B cell (primary cell): ENCODE data around the gene CKAP2L. TPM values are rescaled to one million over a fixed set of nuclear protein-coding genes. Genes with fewer than 3 reads are reported as not detected.

Experiments
- ATAC-seq: fragments of 200-7000 bp; cut with Tn5 transposase; one replicate; pipeline ENCODE4 v1.10.0; 2021; ENCODE audit warnings: low read depth, mild to moderate bottlenecking, moderate number of reproducible peaks, moderate library complexity
- CTCF ChIA-PET: fragments of 350-600 bp; sonication (Branson Sonifier 250); formaldehyde crosslinking; loops from one replicate; lab custom pipeline; 2021; ENCODE audit warnings: antibody characterized with exemption, inconsistent platforms; lab: Charles Lee
- POLR2A ChIA-PET: fragments of 350-600 bp; sonication (Branson Sonifier 250); formaldehyde crosslinking; loops from one replicate; lab custom pipeline; 2021; ENCODE audit warnings: antibody characterized with exemption; lab: Charles Lee
- DNase-seq: peaks from one replicate; pipeline ENCODE4 v3.0.0; 2013
- H2AFZ ChIP-seq: 2 replicates; pipeline ENCODE4 v1.6.1; 2012; ENCODE audit warnings: mild to moderate bottlenecking, low read depth, low read length; ENCODE audit not compliant: insufficient read depth, poor library complexity, severe bottlenecking
- H3K27ac ChIP-seq, 2 donors: 1 replicate in 1 of 2; 2 replicates in 1 of 2; pipeline ENCODE4 v1.5.1; 2012 to 2013; ENCODE audit warnings: low read length in 2 of 2, mild to moderate bottlenecking in 2 of 2, moderate library complexity in 1 of 2
- H3K27me3 ChIP-seq, 4 experiments: fragments of 200-600 bp in 1 of 4; sonication (generic) in 1 of 4; replicated peaks in 1 of 4; 1 replicate in 2 of 4; 2 replicates in 2 of 4; pipeline versions ENCODE4 v1.6.1 to v1.7.0; 2013 to 2016; ENCODE audit warnings: low read length in 3 of 4, mild to moderate bottlenecking in 2 of 4, mixed read lengths in 1 of 4, moderate library complexity in 1 of 4; ENCODE audit not compliant: insufficient read depth in 4 of 4, control insufficient read depth in 3 of 4; ENCODE audit errors: control extremely low read depth in 1 of 4
- H3K36me3 ChIP-seq, 2 experiments: replicated peaks in 1 of 2; 1 replicate in 1 of 2; 2 replicates in 1 of 2; pipeline versions ENCODE4 v1.6.1 to v1.7.1; 2013; ENCODE audit warnings: low read length in 1 of 2; ENCODE audit not compliant: insufficient read depth in 2 of 2, control insufficient read depth in 1 of 2; ENCODE audit errors: control extremely low read depth in 1 of 2, extremely low read depth in 1 of 2
- H3K4me1 ChIP-seq, 2 donors: fragments of 200-600 bp in 1 of 2; sonication (generic) in 1 of 2; 1 replicate in 1 of 2; 2 replicates in 1 of 2; pipeline versions ENCODE4 v1.5.1 to v1.6.1; 2013 to 2017; ENCODE audit warnings: low read length in 2 of 2; ENCODE audit not compliant: control insufficient read depth in 2 of 2, insufficient read depth in 2 of 2
- H3K4me2 ChIP-seq: replicated peaks from 2 replicates; pipeline ENCODE3; 2012; ENCODE audit warnings: mild to moderate bottlenecking, low read depth, low read length; ENCODE audit not compliant: poor library complexity, severe bottlenecking
- H3K4me3 ChIP-seq, 5 experiments: fragments of 200-600 bp in 1 of 5; sonication (generic) in 1 of 5; 1 replicate in 3 of 5; 2 replicates in 2 of 5; pipeline versions ENCODE4 v1.5.1 to v1.7.0; 2011 to 2016; ENCODE audit warnings: low read length in 4 of 5, mild to moderate bottlenecking in 4 of 5, low read depth in 2 of 5, control low read depth in 1 of 5, moderate library complexity in 1 of 5; ENCODE audit not compliant: insufficient read depth in 1 of 5; ENCODE audit errors: control extremely low read depth in 1 of 5, extremely low read depth in 1 of 5
- H3K79me2 ChIP-seq: fragments of 200-600 bp; sonication (generic); one replicate; pipeline ENCODE4 v1.6.0; 2016; ENCODE audit warnings: low read length; ENCODE audit not compliant: control insufficient read depth, insufficient read depth
- H3K9ac ChIP-seq: fragments of 200-600 bp; sonication (generic); 2 replicates; pipeline ENCODE4 v1.6.1; 2017; ENCODE audit warnings: mild to moderate bottlenecking, low read length, moderate library complexity
- H3K9me3 ChIP-seq, 3 donors: one replicate each; pipeline versions ENCODE4 v1.6.1 to v1.7.1; 2013; ENCODE audit warnings: low read length in 2 of 3; ENCODE audit not compliant: control insufficient read depth in 2 of 3, insufficient read depth in 1 of 3; ENCODE audit errors: control extremely low read depth in 1 of 3
- H4K20me1 ChIP-seq: 2 replicates; pipeline ENCODE4 v1.6.0; 2012; ENCODE audit warnings: mild to moderate bottlenecking, low read length; ENCODE audit not compliant: insufficient read depth, control insufficient read depth, poor library complexity, severe bottlenecking
- H3K27ac Mint-ChIP-seq: one replicate; pipeline ENCODE4 v1.8.0; 2021; ENCODE audit warnings: mixed read lengths
- H3K27me3 Mint-ChIP-seq: one replicate; pipeline ENCODE4 v1.8.0; 2021; ENCODE audit warnings: mixed read lengths
- H3K4me1 Mint-ChIP-seq: one replicate; pipeline ENCODE4 v1.8.0; 2021; ENCODE audit warnings: mixed read lengths
- H3K4me3 Mint-ChIP-seq: one replicate; pipeline ENCODE4 v1.8.0; 2021; ENCODE audit warnings: mixed read lengths
- H3K9me3 Mint-ChIP-seq: one replicate; pipeline ENCODE4 v1.8.0; 2022; ENCODE audit warnings: mixed read lengths; ENCODE audit not compliant: insufficient read depth
- EZH2 ChIP-seq: IDR thresholded peaks from 2 replicates; pipeline ENCODE4 v1.6.1; 2012; ENCODE audit warnings: borderline replicate concordance, low read depth, mild to moderate bottlenecking, moderate library complexity, low read length; ENCODE audit not compliant: insufficient read depth, poor library complexity, severe bottlenecking
- whole genome bisulfite sequencing: methylation state at CpG from one replicate; pipeline ENCODE4 v1.1.5; 2013; ENCODE audit warnings: missing lambda C conversion rate; ENCODE audit not compliant: insufficient coverage; 5-methylcytosine and 5-hydroxymethylcytosine counted together
- intact Hi-C: fragments of 100-400 bp; cut with micrococcal nuclease; formaldehyde crosslinking; loops from one replicate; pipeline ENCODE4 v1.10.0; 2022
- polyA plus RNA-seq: library from polyadenylated mRNA; depleted of rRNA; stranded (reverse); fragments of >200 nt; gene quantifications from 2 replicates; pipeline ENCODE4 v1.2.3, GENCODE V29; 2012
- total RNA-seq, 2 donors: library from RNA; stranded (reverse); fragments of 120-200 nt in 1 of 2; gene quantifications; 1 replicate in 1 of 2; 2 replicates in 1 of 2; pipeline versions ENCODE4 v1.2.3 to v1.2.4, GENCODE V29; 2013 to 2022
- TF ChIP-seq, protein P1 (sequence below): fragments of 200-600 bp; IDR thresholded peaks from one replicate; pipeline ENCODE4 v1.8.0; 2022; ENCODE audit warnings: antibody characterized with exemption, mild to moderate bottlenecking

Gene CKAP2L
- total and polyA plus RNA-seq, 2 donors (not counting 1 experiment from before 2014, with no cell fraction given), result 0.01 to 0.25 TPM

DNA sequence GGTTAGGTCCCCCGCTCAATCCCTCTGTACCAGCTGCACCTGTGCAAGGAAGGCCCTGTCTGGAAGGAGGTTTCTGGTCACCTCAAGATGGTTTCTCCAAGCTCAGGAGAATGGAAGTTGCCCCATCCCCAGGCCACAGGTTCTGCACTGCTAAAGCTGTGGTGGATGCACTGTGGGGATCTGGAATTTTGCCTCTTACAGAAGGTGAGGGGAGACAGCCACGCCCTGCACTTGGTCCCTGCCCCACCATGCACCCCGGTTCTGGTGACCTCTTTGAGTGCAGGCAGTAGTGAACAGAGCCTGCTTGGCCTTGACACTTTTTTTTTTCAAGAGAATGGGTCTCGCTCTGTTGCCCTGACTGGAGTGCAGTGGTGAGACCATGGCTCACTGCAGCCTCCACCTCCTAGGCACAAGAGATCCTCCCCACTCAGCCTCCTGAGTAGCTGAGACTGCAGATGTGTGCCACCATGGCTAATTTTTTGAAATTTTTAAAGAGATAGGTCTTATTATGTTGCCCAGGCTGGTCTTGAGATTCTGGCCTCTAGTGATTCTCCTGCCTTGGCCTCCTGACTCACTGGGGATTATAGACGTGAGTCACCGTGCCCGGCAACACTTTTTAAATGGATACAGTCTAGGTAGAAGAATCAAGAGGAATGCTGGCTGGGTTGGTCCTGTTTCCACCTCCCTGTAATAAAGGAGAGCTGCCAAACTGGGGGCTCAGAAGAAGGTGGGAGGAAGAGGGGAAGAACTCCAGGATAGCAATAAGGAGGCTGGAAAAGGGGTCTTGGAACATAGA is 49.4 kb downstream of the CKAP2L start:
- peaks cover 0 to 4% (median 0%) of the 10 kb centered on the region in 3 donors for H3K9me3 ChIP-seq
- intact Hi-C loops, result no loop called here
- DNase-seq, result no peak
- ATAC-seq, result no peak
- no peak overlapping the region for H3K4me3 ChIP-seq
- H3K4me3 Mint-ChIP-seq, result no peak overlapping the region
- H3K27ac Mint-ChIP-seq, result no peak overlapping the region
- no peaks in the 10 kb centered on the region for H3K27me3 Mint-ChIP-seq
- peaks cover 27% of the 10 kb centered on the region for H3K4me1 Mint-ChIP-seq
- no peak overlapping the region for H3K27ac ChIP-seq
- no peaks in the 10 kb centered on the region for H3K9me3 Mint-ChIP-seq
- no peaks in the 10 kb centered on the region for H3K79me2 ChIP-seq
- peaks cover 0 to 2% (median 0%) of the 10 kb centered on the region in 4 experiments for H3K27me3 ChIP-seq
- H2AFZ ChIP-seq, result no peak overlapping the region
- 96% methylated on average over 7 of the region's 7 CpGs for WGBS
- CTCF ChIA-PET, result interaction anchor here (0.9 kb wide), 2 partner anchors 10 to 12 kb away, joined by 4 to 5 read pairs; no protein-coding TSS in a partner anchor
- no peak overlapping the region for H3K4me2 ChIP-seq
- H3K9ac ChIP-seq, result no peak overlapping the region
- TF ChIP-seq EZH2, result no peak
- TF ChIP-seq, protein P1, sequence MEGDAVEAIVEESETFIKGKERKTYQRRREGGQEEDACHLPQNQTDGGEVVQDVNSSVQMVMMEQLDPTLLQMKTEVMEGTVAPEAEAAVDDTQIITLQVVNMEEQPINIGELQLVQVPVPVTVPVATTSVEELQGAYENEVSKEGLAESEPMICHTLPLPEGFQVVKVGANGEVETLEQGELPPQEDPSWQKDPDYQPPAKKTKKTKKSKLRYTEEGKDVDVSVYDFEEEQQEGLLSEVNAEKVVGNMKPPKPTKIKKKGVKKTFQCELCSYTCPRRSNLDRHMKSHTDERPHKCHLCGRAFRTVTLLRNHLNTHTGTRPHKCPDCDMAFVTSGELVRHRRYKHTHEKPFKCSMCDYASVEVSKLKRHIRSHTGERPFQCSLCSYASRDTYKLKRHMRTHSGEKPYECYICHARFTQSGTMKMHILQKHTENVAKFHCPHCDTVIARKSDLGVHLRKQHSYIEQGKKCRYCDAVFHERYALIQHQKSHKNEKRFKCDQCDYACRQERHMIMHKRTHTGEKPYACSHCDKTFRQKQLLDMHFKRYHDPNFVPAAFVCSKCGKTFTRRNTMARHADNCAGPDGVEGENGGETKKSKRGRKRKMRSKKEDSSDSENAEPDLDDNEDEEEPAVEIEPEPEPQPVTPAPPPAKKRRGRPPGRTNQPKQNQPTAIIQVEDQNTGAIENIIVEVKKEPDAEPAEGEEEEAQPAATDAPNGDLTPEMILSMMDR, result no peak
- POLR2A ChIA-PET, result interaction anchor here (0.7 kb wide), 1 partner anchor 131 kb away, joined by 12 read pairs; no protein-coding TSS in a partner anchor
- no peaks in the 10 kb centered on the region for H4K20me1 ChIP-seq
- no peaks in the 10 kb centered on the region for H3K36me3 ChIP-seq
- H3K4me1 ChIP-seq, result peaks cover 3 to 26% of the 10 kb centered on the region in 2 donors

DNA sequence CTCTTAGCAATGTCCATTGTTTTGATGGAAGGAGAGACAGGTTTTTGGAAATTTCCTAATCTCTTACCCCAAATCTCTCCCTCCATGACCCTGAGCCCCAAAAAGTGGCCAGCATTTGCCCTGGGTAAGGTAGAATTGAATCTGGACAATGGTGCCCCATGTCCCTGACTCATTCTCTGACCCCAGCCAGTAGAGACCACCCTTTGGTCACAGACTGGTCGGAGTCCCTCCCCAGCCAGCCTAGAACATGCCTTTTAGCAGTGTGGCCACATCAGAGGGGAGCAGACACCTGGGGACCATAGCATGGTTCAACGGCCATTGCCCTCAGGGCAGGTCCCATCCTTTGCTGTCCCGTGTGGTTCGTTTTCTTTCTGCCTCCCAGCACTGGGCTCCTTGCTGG is 50.1 kb downstream of the CKAP2L start:
- no peak for ATAC-seq
- Histone ChIP-seq H3K27ac (no peak overlapping the region), H3K36me3 (no peaks in the 10 kb centered on the region), H3K4me2 (no peak overlapping the region), H3K4me3 (no peak overlapping the region), H4K20me1 (no peaks in the 10 kb centered on the region), H3K79me2 (no peaks in the 10 kb centered on the region), H3K4me1 (peaks cover 10 to 34% of the 10 kb centered on the region in 2 donors), H2AFZ (no peak overlapping the region), H3K9ac (no peak overlapping the region), H3K9me3 (peaks cover 0 to 4% (median 0%) of the 10 kb centered on the region in 3 donors), H3K27me3 (peaks cover 0 to 2% (median 0%) of the 10 kb centered on the region in 4 experiments)
- no peak overlapping the region for H3K27ac Mint-ChIP-seq
- TF ChIP-seq, protein P1, result no peak
- no peak for TF ChIP-seq EZH2
- H3K9me3 Mint-ChIP-seq, result no peaks in the 10 kb centered on the region
- no peak overlapping the region for H3K4me3 Mint-ChIP-seq
- 92% methylated on average over 4 of the region's 4 CpGs for WGBS
- no peak for DNase-seq
- intact Hi-C loops, result no loop called here
- POLR2A ChIA-PET, result no interaction called here
- H3K4me1 Mint-ChIP-seq, result peaks cover 34% of the 10 kb centered on the region
- no peaks in the 10 kb centered on the region for H3K27me3 Mint-ChIP-seq
- CTCF ChIA-PET, result no interaction called here
